IMR-90 (cell line): ENCODE measurements around the gene C3orf38.

Source experiments
- POLR2A ChIP-seq: IDR thresholded peaks from 2 replicates; pipeline ENCODE4 v1.6.1; 2012; ENCODE audit warnings: mild to moderate bottlenecking, low read depth, low read length
- RCOR1 ChIP-seq: IDR thresholded peaks from 2 replicates; pipeline ENCODE4 v1.6.1; 2012; ENCODE audit warnings: mild to moderate bottlenecking, low read length, improper control_type of control experiment; ENCODE audit not compliant: insufficient replicate concordance
- SMC3 ChIP-seq: fragments of 150-350 bp; IDR thresholded peaks from 2 replicates; pipeline ENCODE4 v1.6.1; 2016; ENCODE audit warnings: low read depth, mild to moderate bottlenecking, antibody characterized with exemption, low read length, moderate library complexity

DNA sequence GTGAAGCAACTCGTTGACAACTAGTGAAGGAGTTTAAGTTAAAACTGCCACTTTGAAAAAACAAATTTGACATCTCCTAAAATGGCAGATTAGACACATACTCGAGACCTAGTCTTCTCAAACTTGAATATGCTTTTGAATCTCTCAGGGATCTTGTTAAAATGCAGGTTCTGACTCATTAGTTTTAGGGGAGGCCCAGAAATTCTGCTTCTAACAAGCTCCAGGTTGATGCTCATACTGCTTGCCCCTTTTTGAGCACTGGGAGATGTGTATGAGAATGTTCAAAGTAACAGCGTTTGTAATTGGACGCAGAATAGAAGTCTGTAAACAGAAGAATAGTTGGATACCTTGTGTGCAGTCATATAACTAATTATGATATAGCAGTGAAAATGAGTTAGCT lies 1.6 kb downstream of the C3orf38 start:
- TF ChIP-seq POLR2A (no peak), RCOR1 (no peak), SMC3 (no peak)
